WERI-Rb-1 (cell line): ENCODE measurements around the gene PLPP7.

Experiments used
- DNase-seq: peaks from one replicate; pipeline ENCODE4 v3.0.0-alpha.2; 2020
- H3K27ac ChIP-seq: fragments of 250-450 bp; sonication (Bioruptor Pico); 2 replicates; pipeline ENCODE4 v1.5.1; 2020; ENCODE audit warnings: mild to moderate bottlenecking, moderate library complexity
- H3K27me3 ChIP-seq: fragments of 250-450 bp; sonication (Bioruptor Pico); 2 replicates; pipeline ENCODE4 v1.5.1; 2021; ENCODE audit warnings: mild to moderate bottlenecking, low read depth, moderate library complexity; ENCODE audit not compliant: insufficient read depth, severe bottlenecking
- H3K36me3 ChIP-seq: fragments of 250-450 bp; sonication (Bioruptor Pico); 2 replicates; pipeline ENCODE4 v1.5.1; 2020; ENCODE audit warnings: mild to moderate bottlenecking, moderate library complexity
- H3K4me3 ChIP-seq: 2 replicates; pipeline ENCODE4 v1.5.1; 2011; ENCODE audit warnings: low read depth, mild to moderate bottlenecking, control low read depth, low read length
- H3K9me3 ChIP-seq: fragments of 250-450 bp; sonication (Bioruptor Pico); 2 replicates; pipeline ENCODE4 v1.5.1; 2021; ENCODE audit warnings: mild to moderate bottlenecking, moderate library complexity; ENCODE audit not compliant: severe bottlenecking
- TF ChIP-seq, protein P1 (sequence below): IDR thresholded peaks from 2 replicates; pipeline ENCODE4 v1.5.1; 2011; ENCODE audit warnings: low read depth, mild to moderate bottlenecking, control low read depth, inconsistent platforms, low read length

PLPP7 gene

DNA sequence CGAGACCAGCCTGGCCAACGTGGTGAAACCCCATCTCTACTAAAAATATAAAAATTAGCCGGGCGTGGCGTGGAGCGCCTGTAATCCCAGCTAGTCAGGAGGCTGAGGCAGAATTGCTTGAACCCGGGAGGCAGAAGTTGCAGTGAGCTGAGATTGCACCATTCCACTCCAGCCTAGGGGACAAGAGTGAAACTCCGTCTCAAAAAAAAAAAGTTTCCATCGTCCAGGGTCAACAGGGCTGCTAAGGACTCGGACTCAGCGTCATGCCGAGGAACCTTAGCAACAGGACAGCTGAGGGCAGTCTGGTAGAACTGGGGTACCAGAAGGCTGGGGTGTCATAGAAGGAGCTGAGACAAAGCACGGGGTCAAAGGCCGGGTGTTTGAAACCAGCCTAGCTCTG lies 34.9 kb upstream of the PLPP7 start:
- TF ChIP-seq, protein P1, sequence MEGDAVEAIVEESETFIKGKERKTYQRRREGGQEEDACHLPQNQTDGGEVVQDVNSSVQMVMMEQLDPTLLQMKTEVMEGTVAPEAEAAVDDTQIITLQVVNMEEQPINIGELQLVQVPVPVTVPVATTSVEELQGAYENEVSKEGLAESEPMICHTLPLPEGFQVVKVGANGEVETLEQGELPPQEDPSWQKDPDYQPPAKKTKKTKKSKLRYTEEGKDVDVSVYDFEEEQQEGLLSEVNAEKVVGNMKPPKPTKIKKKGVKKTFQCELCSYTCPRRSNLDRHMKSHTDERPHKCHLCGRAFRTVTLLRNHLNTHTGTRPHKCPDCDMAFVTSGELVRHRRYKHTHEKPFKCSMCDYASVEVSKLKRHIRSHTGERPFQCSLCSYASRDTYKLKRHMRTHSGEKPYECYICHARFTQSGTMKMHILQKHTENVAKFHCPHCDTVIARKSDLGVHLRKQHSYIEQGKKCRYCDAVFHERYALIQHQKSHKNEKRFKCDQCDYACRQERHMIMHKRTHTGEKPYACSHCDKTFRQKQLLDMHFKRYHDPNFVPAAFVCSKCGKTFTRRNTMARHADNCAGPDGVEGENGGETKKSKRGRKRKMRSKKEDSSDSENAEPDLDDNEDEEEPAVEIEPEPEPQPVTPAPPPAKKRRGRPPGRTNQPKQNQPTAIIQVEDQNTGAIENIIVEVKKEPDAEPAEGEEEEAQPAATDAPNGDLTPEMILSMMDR: no peak
- no peaks in the 10 kb centered on the region for H3K9me3 ChIP-seq
- DNase-seq: no peak
- H3K36me3 ChIP-seq: no peaks in the 10 kb centered on the region
- H3K4me3 ChIP-seq: no peak overlapping the region
- H3K27ac ChIP-seq: no peak overlapping the region; the same call in 1 of the 2 replicates
- H3K27me3 ChIP-seq: no peaks in the 10 kb centered on the region

DNA sequence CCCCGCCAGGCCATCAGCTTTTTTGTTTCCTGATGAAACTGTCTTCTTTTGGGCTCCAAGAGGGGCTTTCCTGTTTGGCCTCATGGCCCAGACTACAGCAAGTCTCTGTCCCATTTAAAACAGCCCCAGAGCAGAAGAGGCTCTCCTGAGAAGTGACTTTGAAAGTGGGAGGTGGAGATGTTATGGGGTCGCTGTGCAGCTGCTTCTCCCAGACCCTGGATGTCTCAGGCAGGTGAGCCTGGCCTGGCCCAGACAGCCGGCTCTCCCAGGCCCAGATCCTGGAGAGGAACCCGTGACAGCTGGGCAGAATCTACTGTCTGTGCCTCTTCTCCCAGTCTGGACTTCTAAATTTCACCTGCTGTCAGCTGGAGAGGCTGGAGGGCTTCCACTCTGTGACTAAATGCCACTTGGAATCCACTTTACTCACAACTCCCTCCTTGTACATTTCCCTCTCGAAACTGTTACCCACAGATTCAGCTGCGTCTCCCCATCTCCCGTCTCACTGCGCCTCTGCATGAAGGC lies 33.8 kb upstream of the PLPP7 start:
- Histone ChIP-seq H3K4me3 (no peak overlapping the region), H3K27ac (no peak overlapping the region; the same call in 1 of the 2 replicates), H3K9me3 (no peaks in the 10 kb centered on the region), H3K36me3 (peaks cover 7% of the 10 kb centered on the region), H3K27me3 (no peaks in the 10 kb centered on the region)
- TF ChIP-seq, protein P1: no peak
- DNase-seq: no peak

DNA sequence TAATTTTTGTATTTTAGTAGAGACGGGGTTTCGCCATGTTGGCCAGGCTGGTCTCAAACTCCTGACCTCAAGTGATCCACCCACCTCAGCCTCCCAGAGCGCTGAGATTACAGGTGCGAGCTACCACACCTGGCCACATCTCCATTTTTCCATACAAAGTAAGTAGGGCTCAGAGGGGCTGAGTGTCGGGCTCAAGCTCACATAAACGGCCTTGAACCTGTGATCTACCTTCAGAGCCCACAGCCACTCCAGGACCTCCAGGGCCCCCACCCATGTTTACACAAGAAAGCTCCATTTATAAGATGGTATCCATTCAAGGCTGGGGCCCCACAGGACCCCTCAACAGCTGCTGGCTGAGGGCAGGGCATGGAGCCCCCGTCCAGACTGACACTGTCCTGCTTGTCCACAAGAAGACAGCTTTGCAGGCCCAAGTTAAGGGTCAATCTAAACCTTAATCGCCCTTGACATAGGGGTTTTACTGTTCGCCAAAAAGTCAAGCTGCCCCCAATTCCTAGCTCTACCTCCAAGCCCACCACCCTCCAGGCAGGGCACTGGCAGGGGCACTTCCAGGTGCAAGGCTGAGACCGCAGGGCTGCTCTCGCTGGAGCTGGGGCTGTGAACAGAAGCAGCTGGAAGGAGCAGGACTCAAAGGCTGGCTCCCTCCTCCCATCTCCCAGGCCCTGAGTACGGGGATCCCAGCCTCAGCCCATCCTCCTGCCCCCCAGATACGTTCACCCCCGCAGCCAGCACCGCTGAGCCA lies 32.1 kb upstream of the PLPP7 start:
- TF ChIP-seq, protein P1: no peak
- H3K27me3 ChIP-seq: no peaks in the 10 kb centered on the region
- H3K27ac ChIP-seq: no peak overlapping the region
- peaks cover 7% of the 10 kb centered on the region for H3K36me3 ChIP-seq
- H3K9me3 ChIP-seq: no peaks in the 10 kb centered on the region
- DNase-seq: no peak
- no peak overlapping the region for H3K4me3 ChIP-seq

DNA sequence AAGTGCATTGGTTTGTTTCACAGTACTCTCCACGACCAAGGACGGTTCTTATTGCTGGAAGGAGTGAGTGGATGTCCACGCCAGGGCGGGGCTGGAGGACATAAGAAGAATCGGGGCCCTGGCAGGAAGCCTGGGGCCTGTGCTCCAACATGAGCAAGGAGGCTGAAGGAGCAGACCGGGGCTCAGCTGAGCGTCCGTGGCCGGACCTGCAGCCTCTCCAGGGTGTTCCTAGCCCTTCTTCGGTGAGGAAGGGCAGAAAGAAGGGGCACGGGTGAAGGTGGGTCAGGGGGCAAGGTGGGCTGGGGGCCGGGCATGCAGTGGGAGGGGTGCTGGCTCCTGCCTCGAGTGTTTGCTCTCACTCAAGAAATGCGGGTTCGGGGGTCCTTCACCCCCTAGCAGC lies 31.3 kb upstream of the PLPP7 start:
- Histone ChIP-seq H3K36me3 (peaks cover 10% of the 10 kb centered on the region), H3K27ac (no peak overlapping the region), H3K27me3 (no peaks in the 10 kb centered on the region), H3K9me3 (no peaks in the 10 kb centered on the region), H3K4me3 (no peak overlapping the region)
- DNase-seq: no peak
- TF ChIP-seq, protein P1: no peak

DNA sequence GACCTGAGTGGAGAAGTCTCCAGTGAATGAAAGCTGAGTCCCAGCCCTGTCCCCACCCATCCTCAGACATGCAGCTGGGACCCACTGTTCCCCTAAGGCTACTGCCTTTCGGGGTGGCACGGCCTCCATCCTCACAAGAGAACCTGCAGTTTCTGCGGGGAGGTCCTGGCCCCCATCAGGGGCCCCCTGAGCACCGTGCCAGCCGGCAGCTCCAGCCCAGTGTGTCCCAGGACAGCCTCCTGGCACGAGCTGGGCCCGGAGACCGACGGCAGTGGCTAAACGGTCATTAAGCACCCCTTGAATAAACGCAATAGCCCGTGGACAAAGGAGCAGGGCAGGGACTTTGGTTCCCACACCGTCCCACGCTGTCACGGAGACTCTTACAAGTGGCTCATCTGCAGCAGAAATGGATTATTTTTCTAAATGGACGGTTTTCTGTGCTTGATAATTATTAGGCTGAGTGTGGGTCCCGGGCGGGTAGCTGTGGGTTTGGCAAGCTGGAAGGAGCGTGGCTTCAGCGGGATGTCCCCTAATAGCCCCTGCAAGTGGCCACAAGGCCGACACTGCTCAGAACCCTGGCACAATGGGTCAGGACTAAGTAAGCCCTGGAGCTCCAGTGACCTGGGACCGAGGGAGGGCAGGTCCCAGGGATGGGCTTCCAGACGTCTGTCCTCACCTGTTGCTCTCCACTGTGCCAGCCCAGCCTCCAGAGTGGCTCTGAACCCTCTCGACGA lies 30.7 kb upstream of the PLPP7 start:
- Histone ChIP-seq H3K27me3 (no peaks in the 10 kb centered on the region), H3K9me3 (no peaks in the 10 kb centered on the region), H3K36me3 (peaks cover 10% of the 10 kb centered on the region), H3K4me3 (no peak overlapping the region), H3K27ac (no peak overlapping the region)
- DNase-seq: no peak
- TF ChIP-seq, protein P1: no peak
